ENCODE measurements around the gene ACSM3.
"Not testable (repeated sequence)": the region's sequence is repeated elsewhere in the genome, so short reads cannot be mapped to it uniquely, and the experiment has no call there.

ACSM3 gene

GRCh38 chr16:20767577-20767976 lies 3.8 kb downstream of the ACSM3 start:
- TF ChIP-seq POLR2A (IDR thresholded peaks at IDR 0.05; ENCODE audit: low read depth, low read length): no peak
- FAIRE-seq (no peak), DNase-seq (ENCODE audit: insufficient read length, low spot score) (no peak)

- no peak for FAIRE-seq
- TF ChIP-seq POLR2A (IDR thresholded peaks at IDR 0.05; ENCODE audit: low read depth, low read length): no peak
- no peak for DNase-seq (ENCODE audit: insufficient read length, low spot score)
Observed at GRCh38 chr16:20768121-20768520, 4.3 kb downstream of the ACSM3 start.

DNA sequence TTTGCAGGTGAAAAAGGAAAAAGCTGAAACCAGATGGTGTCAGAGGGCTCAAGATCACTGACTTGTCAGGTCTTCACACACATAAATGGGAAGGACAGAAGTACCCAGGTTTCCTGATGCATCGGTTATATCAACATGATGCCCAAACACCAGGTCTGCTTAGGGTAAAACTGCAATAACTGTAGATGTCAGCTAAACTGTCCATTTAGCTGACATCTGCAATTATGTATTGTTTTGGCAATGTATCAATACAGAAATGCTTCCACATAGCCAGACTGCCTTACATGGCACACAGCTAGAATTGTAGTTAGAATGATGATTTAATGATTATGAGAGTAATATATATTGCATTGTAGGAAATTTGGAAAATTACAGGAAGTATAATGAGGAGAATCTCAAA lies 5.0 kb downstream of the ACSM3 start:
- DNase-seq (ENCODE audit: insufficient read length, low spot score): no peak
- no peak for TF ChIP-seq POLR2A (IDR thresholded peaks at IDR 0.05; ENCODE audit: low read depth, low read length)
- FAIRE-seq: no peak

DNA sequence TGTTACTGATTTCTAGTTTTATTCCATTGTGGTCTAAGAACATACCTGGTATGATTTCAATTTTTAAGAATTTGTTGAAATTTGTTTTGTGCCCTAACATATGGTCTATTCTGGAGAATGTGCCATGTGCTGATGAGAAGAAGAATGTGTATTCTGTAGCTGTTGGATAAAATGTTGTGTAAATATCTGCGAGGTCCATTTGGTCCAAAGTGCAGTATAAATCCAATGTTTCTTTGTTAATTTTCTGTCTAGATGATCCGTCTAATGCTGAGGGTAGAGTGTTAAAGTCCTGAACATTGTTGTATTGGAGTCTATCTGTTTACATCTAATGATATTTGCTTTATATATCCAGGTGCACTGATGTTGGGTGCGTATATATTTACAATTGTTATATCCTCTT lies 9.9 kb downstream of the ACSM3 start:
- no peak for TF ChIP-seq POLR2A (IDR thresholded peaks at IDR 0.05; ENCODE audit: low read depth, low read length)
- FAIRE-seq (no peak), DNase-seq (ENCODE audit: insufficient read length, low spot score) (no peak)

- DNase-seq (ENCODE audit: insufficient read length, low spot score): peak; percentile 72
- no peak for TF ChIP-seq POLR2A (IDR thresholded peaks at IDR 0.05; ENCODE audit: low read depth, low read length)
- peak; percentile 98 for FAIRE-seq
Observed at GRCh38 chr16:20774703-20775362, 11.0 kb downstream of the ACSM3 start.

- DNase-seq (ENCODE audit: insufficient read length, low spot score) (no peak), FAIRE-seq (no peak)
- no peak for TF ChIP-seq POLR2A (IDR thresholded peaks at IDR 0.05; ENCODE audit: low read depth, low read length)
Observed at GRCh38 chr16:20781697-20782096, 17.9 kb downstream of the ACSM3 start.

- FAIRE-seq (no peak), DNase-seq (ENCODE audit: insufficient read length, low spot score) (no peak)
- TF ChIP-seq POLR2A (IDR thresholded peaks at IDR 0.05; ENCODE audit: low read depth, low read length): no peak
Observed at GRCh38 chr16:20782470-20782869, 18.7 kb downstream of the ACSM3 start.

DNA sequence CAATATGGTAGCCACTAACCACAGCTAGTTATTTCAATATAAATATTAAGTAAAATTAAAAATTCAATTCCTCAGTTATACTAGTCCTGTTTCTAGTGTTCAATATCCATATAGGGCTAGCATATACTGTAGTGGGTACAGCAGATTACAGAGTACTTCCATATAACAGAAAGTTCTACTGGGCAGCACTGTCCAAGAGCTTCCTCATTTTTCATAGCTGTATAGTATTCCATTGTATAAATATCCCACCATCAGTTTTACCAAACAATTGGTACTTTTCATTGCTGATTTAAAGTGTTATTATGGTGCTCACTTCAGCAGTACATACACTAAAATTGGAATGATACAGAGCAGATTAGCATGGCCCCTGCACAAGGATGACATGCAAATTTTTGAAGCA lies 20.4 kb downstream of the ACSM3 start:
- TF ChIP-seq POLR2A (IDR thresholded peaks at IDR 0.05; ENCODE audit: low read depth, low read length): no peak
- no peak for FAIRE-seq
- no peak for DNase-seq (ENCODE audit: insufficient read length, low spot score)

DNA sequence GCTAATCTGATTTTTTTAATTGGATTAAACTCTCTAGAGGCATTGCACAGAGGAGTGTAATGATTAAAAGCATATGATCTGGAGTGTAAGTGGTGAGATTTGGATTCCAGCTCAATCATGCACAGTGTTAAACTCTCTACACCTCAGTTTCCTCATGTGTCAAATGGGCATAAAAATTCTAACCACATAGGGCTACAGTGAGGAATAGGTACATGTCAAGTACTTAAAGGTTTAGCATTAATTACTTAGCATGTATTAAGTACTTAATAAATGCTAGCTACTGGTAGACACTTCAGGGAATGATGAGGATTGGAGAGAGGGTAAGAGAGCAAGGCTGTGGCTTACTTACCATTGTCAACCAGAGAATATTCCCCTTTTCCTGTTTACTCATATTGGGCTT lies 25.3 kb downstream of the ACSM3 start:
- no peak for FAIRE-seq
- no peak for DNase-seq (ENCODE audit: insufficient read length, low spot score)
- TF ChIP-seq POLR2A (IDR thresholded peaks at IDR 0.05; ENCODE audit: low read depth, low read length): no peak

- TF ChIP-seq POLR2A (IDR thresholded peaks at IDR 0.05; ENCODE audit: low read depth, low read length): no peak
- FAIRE-seq (peak; percentile 73), DNase-seq (ENCODE audit: insufficient read length, low spot score) (no peak)
Observed at GRCh38 chr16:20791923-20792612, 28.3 kb downstream of the ACSM3 start.

GRCh38 chr16:20798364-20798763 lies 34.5 kb downstream of the ACSM3 start:
- peak; percentile 64 for FAIRE-seq

GRCh38 chr16:20799599-20799998 lies 35.8 kb downstream of the ACSM3 start:
- no peak for TF ChIP-seq POLR2A (IDR thresholded peaks at IDR 0.05; ENCODE audit: low read depth, low read length)
- FAIRE-seq (peak; percentile 93), DNase-seq (ENCODE audit: insufficient read length, low spot score) (no peak)

More at GRCh38 chr16:20798364-20798763, 34.5 kb downstream of the ACSM3 start:
- no peak for DNase-seq (ENCODE audit: insufficient read length, low spot score)
- no peak for TF ChIP-seq POLR2A (IDR thresholded peaks at IDR 0.05; ENCODE audit: low read depth, low read length)

DNA sequence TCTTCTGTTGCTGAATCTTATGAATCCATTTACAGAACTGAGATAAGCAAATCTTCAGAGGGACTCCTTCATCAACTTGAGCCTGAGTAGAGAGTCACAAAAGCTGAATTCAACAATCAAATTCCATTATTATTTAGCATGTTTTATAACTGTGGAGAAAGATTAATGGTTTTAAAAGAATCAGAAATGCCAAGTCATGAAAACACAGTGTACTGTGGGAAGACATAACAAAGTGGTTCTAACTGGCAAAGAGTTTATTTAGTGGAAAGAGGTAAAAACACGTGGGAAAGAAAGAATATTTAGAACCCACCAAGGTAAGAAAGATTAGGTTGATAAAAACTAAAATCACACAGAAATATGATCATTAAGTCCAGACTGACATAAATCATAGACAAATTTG lies 37.5 kb downstream of the ACSM3 start:
- FAIRE-seq: no peak
- DNase-seq (ENCODE audit: insufficient read length, low spot score): no peak
- TF ChIP-seq POLR2A (IDR thresholded peaks at IDR 0.05; ENCODE audit: low read depth, low read length): no peak

DNA sequence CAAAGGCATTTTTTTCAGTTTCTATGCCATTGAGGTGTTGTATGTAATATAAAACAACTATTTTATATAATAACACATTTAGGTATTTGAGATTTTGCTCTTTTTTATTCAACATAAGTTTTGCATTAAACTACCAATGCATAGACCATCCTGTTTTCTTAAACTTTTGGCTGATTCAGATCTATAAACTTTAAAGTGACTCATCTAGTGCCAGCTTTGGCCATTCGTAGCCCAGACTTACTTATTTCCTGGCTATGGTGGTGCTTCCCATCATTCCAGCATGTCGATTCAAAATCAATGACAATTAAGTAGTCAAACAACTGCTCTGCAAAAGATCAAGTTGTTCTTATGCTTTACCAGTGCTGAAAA lies 39.4 kb downstream of the ACSM3 start:
- FAIRE-seq (peak; percentile 79), DNase-seq (ENCODE audit: insufficient read length, low spot score) (peak; percentile 15)
- TF ChIP-seq POLR2A (IDR thresholded peaks at IDR 0.05; ENCODE audit: low read depth, low read length): no peak

DNA sequence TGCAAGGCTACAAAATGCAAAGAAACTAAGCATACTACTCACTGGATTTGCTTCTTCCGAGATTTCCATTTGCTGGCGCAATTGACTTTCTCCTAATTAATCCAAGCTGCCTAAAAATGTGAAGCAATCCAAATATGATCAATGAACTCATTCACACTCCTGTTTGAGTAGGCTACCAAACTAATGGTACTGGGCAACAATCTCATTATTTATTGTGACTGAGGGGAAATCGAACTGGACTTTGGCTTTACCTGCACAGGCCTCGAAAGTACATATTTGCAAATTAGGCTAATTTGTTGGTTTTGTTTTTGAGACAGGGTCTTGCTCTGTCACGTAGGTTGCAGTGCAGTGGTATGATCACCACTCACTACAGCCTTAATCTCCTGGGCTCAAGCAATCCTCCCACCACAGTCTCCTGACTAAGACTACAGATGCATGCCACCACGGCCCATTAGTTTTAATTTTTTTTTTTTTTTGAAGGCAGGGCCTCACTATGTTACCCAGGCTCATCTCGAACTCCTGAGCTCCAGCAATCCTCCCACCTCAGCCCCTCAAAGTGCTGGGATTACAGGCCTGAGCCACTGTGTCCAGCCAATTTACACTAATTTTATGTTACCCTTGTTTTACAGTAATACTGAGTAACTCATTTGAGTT lies 39.9 kb downstream of the ACSM3 start:
- no peak for TF ChIP-seq POLR2A (IDR thresholded peaks at IDR 0.05; ENCODE audit: low read depth, low read length)
- FAIRE-seq: no peak
- no peak for DNase-seq (ENCODE audit: insufficient read length, low spot score)

DNA sequence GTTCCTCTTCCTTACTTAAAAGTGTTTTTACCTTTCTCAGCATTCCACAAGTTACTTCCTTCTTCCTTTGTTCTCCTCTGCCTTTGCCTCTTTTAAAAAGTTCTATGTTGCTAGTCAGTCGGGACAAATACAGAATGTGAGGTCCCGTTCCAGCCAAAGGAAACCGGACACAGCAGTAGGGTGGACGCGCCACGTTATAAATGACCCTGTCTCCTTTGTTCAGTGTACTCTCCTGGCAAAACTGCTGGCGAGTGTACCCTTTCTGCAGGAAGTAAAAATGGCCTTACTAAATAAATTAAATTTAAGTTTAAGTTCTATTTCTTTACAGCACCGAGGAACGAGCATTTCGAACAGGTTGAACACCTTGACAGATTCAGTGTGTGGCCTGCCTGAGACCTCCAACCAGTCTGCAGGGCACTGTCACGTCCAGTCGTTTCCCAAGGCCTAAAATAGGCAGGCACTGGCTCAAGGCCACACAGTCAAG lies 41.9 kb downstream of the ACSM3 start:
- DNase-seq (ENCODE audit: insufficient read length, low spot score); FAIRE-seq: not testable (repeated sequence)

Measured in H54 (cell line).